NOMO-1 (cell line): ENCODE results near the gene SAA1.
"Not testable (repeated sequence)": the region's sequence is repeated elsewhere in the genome, so short reads cannot be mapped to it uniquely, and the experiment has no call there.

Experiments used
- DNase-seq, 2 experiments: peaks; one replicate each; lab custom pipeline; 2025; ENCODE audit not compliant: unreplicated experiment in 2 of 2; lab: John Stamatoyannopoulos, UW

The SAA1 gene

DNA sequence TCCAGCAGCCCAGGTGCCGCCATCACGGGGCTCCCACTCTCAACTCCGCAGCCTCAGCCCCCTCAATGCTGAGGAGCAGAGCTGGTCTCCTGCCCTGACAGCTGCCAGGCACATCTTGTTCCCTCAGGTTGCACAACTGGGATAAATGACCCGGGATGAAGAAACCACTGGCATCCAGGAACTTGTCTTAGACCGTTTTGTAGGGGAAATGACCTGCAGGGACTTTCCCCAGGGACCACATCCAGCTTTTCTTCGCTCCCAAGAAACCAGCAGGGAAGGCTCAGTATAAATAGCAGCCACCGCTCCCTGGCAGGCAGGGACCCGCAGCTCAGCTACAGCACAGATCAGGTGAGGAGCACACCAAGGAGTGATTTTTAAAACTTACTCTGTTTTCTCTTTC is at the start of gene SAA1:
SAA1 (plus strand) TSS at position 316 of the 400 bp plus-strand sequence. CDS start 624 bp downstream, outside the sequence.
- no peak for DNase-seq

DNA sequence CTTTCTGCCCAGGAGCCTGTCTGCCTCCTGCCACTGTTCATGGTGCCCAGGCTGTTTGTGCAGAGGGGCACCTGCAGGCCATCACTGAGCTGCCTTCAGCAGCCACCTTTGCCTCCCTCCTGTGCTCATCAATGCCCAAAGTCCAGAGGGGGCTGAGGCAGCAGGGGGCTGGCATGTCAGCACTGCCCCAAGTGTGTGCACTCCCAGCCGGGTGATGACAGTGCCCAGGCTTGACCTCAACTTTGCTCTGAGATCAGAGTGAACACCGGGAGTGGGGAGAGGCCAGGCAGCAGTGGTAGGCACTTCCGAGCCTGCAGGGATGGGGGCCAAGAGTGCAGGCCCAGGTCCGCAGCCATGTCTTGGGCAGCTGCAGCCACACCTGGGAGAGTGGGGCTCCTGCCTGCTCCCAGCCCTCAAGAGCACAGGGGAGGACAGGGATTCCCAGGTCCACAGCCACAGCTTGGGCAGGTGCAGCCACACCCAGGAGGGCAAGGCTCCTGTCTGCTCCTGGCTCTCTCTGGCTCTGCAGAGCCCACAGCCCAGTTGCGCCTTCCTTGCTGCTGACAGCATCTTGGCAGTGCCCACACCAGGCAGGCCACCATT is 44.7 kb upstream of the SAA1 start:
- DNase-seq = no peak

- DNase-seq = no peak
Measured at GRCh38 chr11:18222814-18223421, 43.1 kb upstream of the SAA1 start.

- no peak for DNase-seq
Measured at GRCh38 chr11:18223591-18224387, 42.3 kb upstream of the SAA1 start.

DNA sequence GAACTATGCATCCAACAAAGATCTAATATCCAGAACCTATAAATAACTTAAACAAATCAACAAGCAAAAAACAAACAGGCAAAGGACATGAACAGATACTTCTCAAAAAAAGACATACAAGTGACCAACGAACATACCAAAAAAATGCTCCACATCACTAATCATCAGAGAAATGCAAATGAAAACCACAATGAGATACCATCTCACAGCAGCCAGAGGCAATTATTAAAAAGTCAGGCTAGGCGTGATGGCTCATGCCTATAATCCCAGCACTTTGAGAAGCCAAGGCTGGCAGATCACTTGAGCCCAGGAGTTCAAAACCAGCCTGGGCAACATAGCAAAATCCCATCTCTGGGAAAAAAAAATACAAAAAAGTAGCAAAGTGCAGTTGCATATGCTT is 40.2 kb upstream of the SAA1 start:
- DNase-seq = no peak

DNA sequence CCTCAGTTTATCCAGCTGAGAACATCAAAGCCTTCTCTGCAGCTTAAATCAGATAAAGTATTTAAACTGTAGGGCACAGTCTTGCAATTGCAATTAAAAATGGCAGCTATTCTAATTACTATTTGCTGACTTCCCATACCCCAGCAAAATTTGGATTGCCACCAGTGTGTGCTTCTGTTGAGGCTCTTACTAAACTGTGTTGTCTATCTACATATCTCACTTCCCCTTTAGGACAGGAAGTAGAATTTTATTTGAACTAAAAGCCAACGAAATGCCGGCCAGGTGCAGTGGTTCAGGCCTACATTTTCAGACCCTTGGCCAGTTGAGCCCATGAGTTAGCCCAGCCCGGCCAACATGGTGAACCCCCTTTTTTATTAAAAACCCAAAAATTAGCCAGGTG is 36.6 kb upstream of the SAA1 start:
- peak; percentile 30 to 51 for DNase-seq

GRCh38 chr11:18230859-18231258 is 35.2 kb upstream of the SAA1 start:
- no peak for DNase-seq

GRCh38 chr11:18233912-18234311 is 32.2 kb upstream of the SAA1 start:
- DNase-seq = no peak

- DNase-seq = no peak
Measured at GRCh38 chr11:18235394-18236334, 30.4 kb upstream of the SAA1 start.

DNA sequence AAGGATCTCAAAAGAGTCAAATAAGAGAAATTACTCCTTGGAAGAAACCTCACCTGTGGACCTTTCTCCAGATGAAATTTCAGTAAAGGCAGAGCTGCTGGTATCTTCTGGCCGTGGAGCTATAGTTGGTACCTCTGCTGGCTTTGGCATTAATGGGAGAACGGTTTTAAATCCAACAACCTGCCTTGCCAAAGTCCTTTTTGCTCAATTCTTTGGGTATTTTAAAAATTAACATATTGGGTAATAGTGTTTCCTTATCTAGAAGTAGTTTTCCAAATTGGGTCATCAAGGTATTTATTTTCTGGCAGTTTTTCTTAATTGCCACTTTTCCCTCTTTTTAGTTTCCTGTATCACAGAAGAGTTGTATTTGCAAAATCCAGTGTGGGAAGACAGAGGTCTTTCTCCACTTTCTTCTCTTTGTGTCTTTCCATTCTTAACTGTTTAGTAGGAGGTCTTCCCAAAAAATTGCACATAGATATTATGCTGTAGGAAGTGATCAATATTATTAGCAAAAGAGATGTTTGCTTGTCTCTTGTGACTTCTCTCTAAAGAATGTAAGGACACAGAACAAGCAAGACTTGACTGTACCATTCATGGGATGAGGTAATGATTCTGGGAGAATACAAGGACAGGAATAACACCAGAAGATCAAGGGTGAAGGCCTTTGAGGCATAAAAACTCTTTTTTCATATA is 29.3 kb upstream of the SAA1 start, which contains the start of gene SAA4:
SAA4 (minus strand) TSS at position 139 of the 693 bp plus-strand sequence. CDS start 876 bp downstream, outside the sequence.
- DNase-seq = no peak

GRCh38 chr11:18239655-18240054 is 26.4 kb upstream of the SAA1 start:
- no peak for DNase-seq

- peak; percentile 20 to 70 for DNase-seq
Measured at GRCh38 chr11:18243783-18244362, 22.2 kb upstream of the SAA1 start.

GRCh38 chr11:18245396-18245795 is 20.7 kb upstream of the SAA1 start:
- no peak for DNase-seq

- peak; percentile 17 to 36 for DNase-seq
Measured at GRCh38 chr11:18246379-18247190, 19.5 kb upstream of the SAA1 start.

GRCh38 chr11:18247191-18247581 is 18.9 kb upstream of the SAA1 start:
- DNase-seq = not testable (repeated sequence)

GRCh38 chr11:18248561-18248960 is 17.5 kb upstream of the SAA1 start, which contains the start of gene SAA2:
Gene SAA2 (minus strand): TSS chr11:18248668. CDS start chr11:18248011, 657 bp downstream.
- no peak for DNase-seq

- no peak for DNase-seq
Measured at GRCh38 chr11:18253233-18253632, 12.8 kb upstream of the SAA1 start.

- DNase-seq = no peak
Measured at GRCh38 chr11:18253778-18254338, 12.2 kb upstream of the SAA1 start.
